ENCODE measurements around the gene ZBTB39. TPM values are rescaled to one million over a fixed set of nuclear protein-coding genes. Genes with fewer than 3 reads are reported as not detected.
"Not testable (repeated sequence)": the region's sequence is repeated elsewhere in the genome, so short reads cannot be mapped to it uniquely, and the experiment has no call there.

Gene ZBTB39
- total RNA-seq, 4 donors from 2014 or later = 3.2 to 9.1 (median 5.5) TPM

DNA sequence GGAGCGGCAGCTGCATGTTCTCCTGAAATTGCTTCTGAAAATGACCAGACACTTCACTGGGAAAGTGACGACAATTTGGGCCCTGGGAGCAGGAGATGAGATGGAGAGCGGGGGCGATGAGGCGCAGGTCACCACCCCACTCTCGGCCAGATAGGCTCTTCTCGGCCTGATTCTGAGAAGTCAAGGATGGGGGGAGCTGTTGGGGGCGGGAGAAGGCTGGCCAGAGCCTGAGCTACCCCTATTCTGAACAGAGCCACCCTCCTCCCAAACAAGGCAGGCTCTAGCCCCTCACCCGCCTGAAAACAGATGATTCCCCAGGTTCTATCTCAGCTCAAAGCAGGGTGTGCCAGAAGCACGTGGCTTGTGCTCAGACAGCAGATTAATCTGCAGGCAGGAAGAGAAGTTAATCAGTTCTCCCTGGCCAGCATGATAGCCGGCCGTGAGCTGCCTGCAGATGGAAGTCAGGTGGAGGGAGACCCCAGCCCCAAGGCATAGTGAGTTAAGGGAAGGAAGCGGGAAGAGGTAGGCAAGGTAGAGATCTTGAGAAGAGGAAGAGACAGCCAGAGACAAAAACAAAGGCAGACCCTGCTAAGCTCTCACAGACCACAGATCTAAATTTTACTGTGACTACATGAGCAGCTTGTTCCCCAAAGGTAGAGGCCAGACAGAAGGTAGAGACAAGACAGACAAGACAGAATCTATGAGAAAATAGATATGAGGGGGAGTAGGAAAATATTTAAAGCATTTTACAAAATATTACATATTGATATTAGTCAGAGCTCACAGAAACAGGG is 20.9 kb upstream of the ZBTB39 start:
- peaks cover 0 to 8% (median 0%) of the 10 kb centered on the region in 4 donors for H3K4me1 ChIP-seq
- DNase-seq = peak in 1 of 3 donors; percentile 47
- H3K4me3 ChIP-seq = no peak overlapping the region
- no peak overlapping the region for H3K27ac ChIP-seq
- peaks cover 0 to 56% (median 0%) of the 10 kb centered on the region in 3 donors for H3K36me3 ChIP-seq
- no peaks in the 10 kb centered on the region for H3K27me3 ChIP-seq
- no peak for TF ChIP-seq CTCF (IDR thresholded peaks at IDR 0.05)
- TF ChIP-seq POLR2A (IDR thresholded peaks at IDR 0.05) = no peak
- no peaks in the 10 kb centered on the region for H3K9me3 ChIP-seq

GRCh38 chr12:57025196-57025595 is 18.9 kb upstream of the ZBTB39 start:
- DNase-seq = peak in 1 of 3 donors; percentile 28
- Histone ChIP-seq H3K36me3 (peaks cover 0 to 38% (median 0%) of the 10 kb centered on the region in 3 donors), H3K27ac (no peak overlapping the region), H3K27me3 (no peaks in the 10 kb centered on the region), H3K4me1 (peaks cover 0 to 8% (median 0%) of the 10 kb centered on the region in 4 donors), H3K9me3 (no peaks in the 10 kb centered on the region), H3K4me3 (no peak overlapping the region)
- TF ChIP-seq CTCF (IDR thresholded peaks at IDR 0.05) (no peak), POLR2A (IDR thresholded peaks at IDR 0.05) (no peak)

DNA sequence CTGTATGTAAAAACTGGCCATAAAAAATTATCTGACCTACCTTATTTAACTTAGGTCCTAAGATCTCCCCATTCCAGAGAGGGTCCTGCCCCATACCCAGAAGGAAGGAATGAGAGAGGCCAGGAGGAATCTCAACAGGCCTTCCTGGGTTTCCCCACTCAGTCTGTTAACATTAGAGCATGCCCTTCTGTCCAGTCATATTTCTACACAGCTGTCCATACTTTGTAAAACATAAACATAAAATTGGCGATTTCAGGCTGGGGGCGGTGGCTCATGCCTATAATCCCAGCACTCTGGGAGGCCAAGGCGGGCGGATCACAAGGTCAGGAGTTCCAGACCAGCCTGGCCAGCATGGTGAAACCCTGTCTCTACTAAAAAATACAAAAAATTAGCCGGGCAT is 16.0 kb upstream of the ZBTB39 start:
- peaks cover 0 to 12% (median 0%) of the 10 kb centered on the region in 3 donors for H3K36me3 ChIP-seq
- H3K4me1 ChIP-seq, H3K9me3 ChIP-seq, DNase-seq, H3K27ac ChIP-seq, H3K27me3 ChIP-seq, H3K4me3 ChIP-seq: not testable (repeated sequence)

GRCh38 chr12:57019983-57020719 is 13.8 kb upstream of the ZBTB39 start:
- Histone ChIP-seq H3K36me3 (no peaks in the 10 kb centered on the region), H3K27me3 (no peaks in the 10 kb centered on the region), H3K4me3 (no peak overlapping the region), H3K4me1 (no peaks in the 10 kb centered on the region), H3K9me3 (no peaks in the 10 kb centered on the region), H3K27ac (no peak overlapping the region)
- TF ChIP-seq POLR2A (IDR thresholded peaks at IDR 0.05) (no peak), CTCF (IDR thresholded peaks at IDR 0.05) (no peak)
- no peak for DNase-seq

DNA sequence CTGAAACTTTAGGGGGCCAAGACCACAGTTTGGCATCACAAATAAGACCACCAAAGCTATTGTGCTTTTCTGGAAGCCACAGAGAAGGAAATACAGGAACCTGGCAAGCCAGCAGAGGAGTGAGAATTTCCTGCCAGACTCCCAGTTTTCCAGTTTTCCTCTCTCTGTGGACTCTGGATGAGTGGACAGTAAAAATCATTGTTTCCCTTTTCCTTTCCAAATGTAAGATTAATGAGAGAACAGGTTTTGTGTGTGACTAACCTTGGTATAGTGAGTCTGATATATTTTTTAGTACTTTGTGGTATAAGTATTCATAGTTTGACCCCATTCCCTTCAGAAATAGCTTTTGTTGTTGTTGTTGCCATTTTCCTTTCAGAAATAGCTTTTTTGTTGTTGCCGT is 12.6 kb upstream of the ZBTB39 start:
- Histone ChIP-seq H3K4me1 (no peaks in the 10 kb centered on the region), H3K9me3 (no peaks in the 10 kb centered on the region), H3K27ac (no peak overlapping the region), H3K4me3 (no peak overlapping the region), H3K27me3 (no peaks in the 10 kb centered on the region), H3K36me3 (no peaks in the 10 kb centered on the region)
- TF ChIP-seq CTCF (IDR thresholded peaks at IDR 0.05) (no peak), POLR2A (IDR thresholded peaks at IDR 0.05) (no peak)
- DNase-seq = no peak

GRCh38 chr12:57018353-57018752 is 12.0 kb upstream of the ZBTB39 start:
- not testable (repeated sequence) for H3K4me3 ChIP-seq, DNase-seq, H3K27ac ChIP-seq, H3K4me1 ChIP-seq, H3K27me3 ChIP-seq, H3K9me3 ChIP-seq, H3K36me3 ChIP-seq

All from Peyer's patch (tissue), 4 donors.